Lung (tissue), 12 donors: ENCODE measurements around the gene ZNFX1. TPM values are rescaled to one million over a fixed set of nuclear protein-coding genes. Genes with fewer than 3 reads are reported as not detected.

Experiments
- ATAC-seq: fragments of 200-7000 bp; cut with Tn5 transposase; one replicate; pipeline ENCODE4 v1.9.1; 2020; ENCODE audit warnings: moderate number of reproducible peaks; ENCODE audit not compliant: insufficient read depth, low FRiP score
- DNase-seq, 3 donors: peaks; one replicate each; pipeline ENCODE4 v3.0.0-alpha.2; 2013 to 2017
- H3K27ac ChIP-seq, 2 donors: one replicate each; pipeline ENCODE4 v1.5.1; 2013; ENCODE audit warnings: mild to moderate bottlenecking in 2 of 2, moderate library complexity in 2 of 2, control low read depth in 1 of 2, inconsistent platforms in 1 of 2, low read depth in 1 of 2, low read length in 1 of 2
- H3K27me3 ChIP-seq, 3 donors: one replicate each; pipeline ENCODE4 v1.5.1; 2013; ENCODE audit warnings: low read length in 2 of 3; ENCODE audit not compliant: control insufficient read depth in 3 of 3, insufficient read depth in 3 of 3
- H3K36me3 ChIP-seq, 4 donors: one replicate each; pipeline ENCODE4 v1.5.1; 2013; ENCODE audit warnings: low read length in 4 of 4, mild to moderate bottlenecking in 1 of 4, moderate library complexity in 1 of 4; ENCODE audit not compliant: control insufficient read depth in 4 of 4, insufficient read depth in 4 of 4
- H3K4me1 ChIP-seq, 5 donors: one replicate each; pipeline ENCODE4 v1.5.1; 2013; ENCODE audit warnings: low read length in 5 of 5, mild to moderate bottlenecking in 2 of 5, moderate library complexity in 1 of 5; ENCODE audit not compliant: control insufficient read depth in 5 of 5, insufficient read depth in 5 of 5
- H3K4me3 ChIP-seq: one replicate; pipeline ENCODE4 v1.5.1; 2013; ENCODE audit warnings: mild to moderate bottlenecking, control low read depth, moderate library complexity
- H3K9ac ChIP-seq, 2 donors: one replicate each; pipeline ENCODE4 v1.5.1; 2013; ENCODE audit warnings: low read length in 2 of 2, control low read depth in 1 of 2; ENCODE audit not compliant: insufficient read depth in 1 of 2
- H3K9me3 ChIP-seq, 4 donors: one replicate each; pipeline ENCODE4 v1.5.1; 2013; ENCODE audit warnings: low read length in 3 of 4, mild to moderate bottlenecking in 1 of 4, moderate library complexity in 1 of 4; ENCODE audit not compliant: control insufficient read depth in 4 of 4, insufficient read depth in 3 of 4
- CTCF ChIP-seq: IDR thresholded peaks from 2 replicates; pipeline ENCODE4 v1.5.1; 2012; ENCODE audit warnings: mild to moderate bottlenecking; ENCODE audit errors: control extremely low read depth, extremely low read depth
- WGBS, 2 donors: extraction: QIAGEN DNeasy Blood & Tissue Kit; methylation state at CpG; one replicate each; pipeline ENCODE4 v1.1.7; 2013; 5-methylcytosine and 5-hydroxymethylcytosine counted together
- polyA plus RNA-seq, 2 donors: library from polyadenylated mRNA; stranded (reverse); fragments of 200-250 nt; gene quantifications; one replicate each; pipeline ENCODE4 v1.2.1, GENCODE V29; 2013
- total RNA-seq, 2 donors: library from RNA; depleted of rRNA in 1 of 2; stranded (reverse); fragments of >200 nt in 1 of 2; gene quantifications; one replicate each; pipeline ENCODE4 v1.2.1, GENCODE V29; 2014 to 2021
- donor health status: control.
- donor health status: control.
- donor health status: Bipolar disorder and iron deficiency.
- donor health status: healthy.
- donor health status: DM: yes; HTN: yes; CAD: no.

Gene ZNFX1
- total and polyA plus RNA-seq, 4 donors: 9.5 to 33.9 (median 24.1) TPM

- Histone ChIP-seq H3K4me1 (peaks cover 0 to 14% (median 0%) of the 10 kb centered on the region in 5 donors), H3K4me3 (no peak overlapping the region), H3K27ac (no peak overlapping the region), H3K9ac (no peak overlapping the region), H3K36me3 (peaks cover 35 to 51% (median 38%) of the 10 kb centered on the region in 4 donors), H3K9me3 (peaks cover 0 to 7% (median 3%) of the 10 kb centered on the region in 4 donors), H3K27me3 (no peaks in the 10 kb centered on the region)
- no peak for ATAC-seq
- WGBS, 2 donors: 64 to 71% methylated on average over 3 of the region's 3 CpGs
- no peak for TF ChIP-seq CTCF
- DNase-seq: no peak
These were observed 14.2 kb upstream of the ZNFX1 start for GRCh38 chr20:49292010-49292409.

- no peak overlapping the region for H3K9ac ChIP-seq
- H3K27me3 ChIP-seq: no peaks in the 10 kb centered on the region
- peaks cover 43 to 59% (median 45%) of the 10 kb centered on the region in 4 donors for H3K36me3 ChIP-seq
- H3K27ac ChIP-seq: no peak overlapping the region
- WGBS, 2 donors: 53 to 83% methylated on average over 1 of the region's 1 CpG
- H3K4me1 ChIP-seq: peaks cover 0 to 14% (median 0%) of the 10 kb centered on the region in 5 donors
- TF ChIP-seq CTCF: no peak
- peaks cover 0 to 15% (median 10%) of the 10 kb centered on the region in 4 donors for H3K9me3 ChIP-seq
- ATAC-seq: no peak
- no peak for DNase-seq
- H3K4me3 ChIP-seq: no peak overlapping the region
These were observed 13.3 kb upstream of the ZNFX1 start for GRCh38 chr20:49291200-49291599.

- WGBS, 2 donors: 93 to 94% methylated on average over 6 of the region's 6 CpGs
- Histone ChIP-seq H3K4me1 (peaks cover 0 to 14% (median 0%) of the 10 kb centered on the region in 5 donors), H3K27ac (no peak overlapping the region), H3K4me3 (no peak overlapping the region), H3K27me3 (no peaks in the 10 kb centered on the region), H3K9me3 (peaks cover 0 to 18% (median 12%) of the 10 kb centered on the region in 4 donors), H3K36me3 (peaks cover 48 to 64% (median 50%) of the 10 kb centered on the region in 4 donors), H3K9ac (no peak overlapping the region)
- TF ChIP-seq CTCF: no peak
- DNase-seq: no peak
- no peak for ATAC-seq
These were observed 12.8 kb upstream of the ZNFX1 start for GRCh38 chr20:49290608-49291191.
